ES-I3 (cell line): ENCODE measurements around the gene UTF1.

Experiments used
- H3K36me3 ChIP-seq: 2 replicates; pipeline ENCODE4 v1.6.1; 2013; ENCODE audit warnings: mild to moderate bottlenecking, low read length, control low read depth, moderate library complexity; ENCODE audit not compliant: insufficient read depth
- H3K4me1 ChIP-seq: 2 replicates; pipeline ENCODE4 v1.6.1; 2013; ENCODE audit warnings: mild to moderate bottlenecking, control low read depth, low read length; ENCODE audit not compliant: insufficient read depth
- H3K9ac ChIP-seq: 2 replicates; pipeline ENCODE4 v1.6.1; 2013; ENCODE audit warnings: low read depth, mild to moderate bottlenecking, low read length, moderate library complexity
- H3K9me3 ChIP-seq: 2 replicates; pipeline ENCODE4 v1.6.1; 2013; ENCODE audit warnings: mild to moderate bottlenecking, low read length, moderate library complexity; ENCODE audit not compliant: control insufficient read depth, insufficient read depth

UTF1 gene

GRCh38 chr10:133189726-133190125, 40.3 kb upstream of the UTF1 start:
- no peaks in the 10 kb centered on the region; the same call in none of the 2 replicates for H3K36me3 ChIP-seq
- no peak overlapping the region for H3K9ac ChIP-seq
- no peaks in the 10 kb centered on the region for H3K4me1 ChIP-seq
- peaks cover 4% of the 10 kb centered on the region; the same call in 1 of the 2 replicates for H3K9me3 ChIP-seq

GRCh38 chr10:133190225-133190624, 39.8 kb upstream of the UTF1 start:
- peaks cover 4% of the 10 kb centered on the region; the same call in 1 of the 2 replicates for H3K9me3 ChIP-seq
- H3K4me1 ChIP-seq: no peaks in the 10 kb centered on the region
- H3K36me3 ChIP-seq: no peaks in the 10 kb centered on the region; the same call in none of the 2 replicates
- no peak overlapping the region for H3K9ac ChIP-seq

- Histone ChIP-seq H3K4me1 (no peaks in the 10 kb centered on the region), H3K36me3 (no peaks in the 10 kb centered on the region; the same call in 1 of the 2 replicates), H3K9me3 (peaks cover 4% of the 10 kb centered on the region; the same call in 1 of the 2 replicates), H3K9ac (no peak overlapping the region)
These were observed 38.4 kb upstream of the UTF1 start for GRCh38 chr10:133191651-133192050.

- no peak overlapping the region for H3K9ac ChIP-seq
- no peaks in the 10 kb centered on the region; the same call in 1 of the 2 replicates for H3K36me3 ChIP-seq
- H3K9me3 ChIP-seq: peaks cover 4% of the 10 kb centered on the region; the same call in 1 of the 2 replicates
- H3K4me1 ChIP-seq: no peaks in the 10 kb centered on the region
These were observed 35.9 kb upstream of the UTF1 start for GRCh38 chr10:133194151-133194550.

GRCh38 chr10:133195096-133195495, 34.9 kb upstream of the UTF1 start:
- Histone ChIP-seq H3K36me3 (no peaks in the 10 kb centered on the region; the same call in 1 of the 2 replicates), H3K9me3 (peaks cover 4% of the 10 kb centered on the region; the same call in 1 of the 2 replicates), H3K9ac (no peak overlapping the region), H3K4me1 (no peaks in the 10 kb centered on the region)

- Histone ChIP-seq H3K9me3 (peaks cover 4% of the 10 kb centered on the region; the same call in 1 of the 2 replicates), H3K9ac (no peak overlapping the region), H3K36me3 (no peaks in the 10 kb centered on the region; the same call in 1 of the 2 replicates), H3K4me1 (no peaks in the 10 kb centered on the region)
These were observed 34.4 kb upstream of the UTF1 start for GRCh38 chr10:133195611-133196010.

GRCh38 chr10:133196221-133196915, 33.6 kb upstream of the UTF1 start:
- no peaks in the 10 kb centered on the region for H3K4me1 ChIP-seq
- peaks cover 4% of the 10 kb centered on the region; the same call in 1 of the 2 replicates for H3K9me3 ChIP-seq
- no peak overlapping the region for H3K9ac ChIP-seq
- no peaks in the 10 kb centered on the region; the same call in 1 of the 2 replicates for H3K36me3 ChIP-seq

GRCh38 chr10:133196936-133197758, 32.9 kb upstream of the UTF1 start:
- Histone ChIP-seq H3K36me3 (no peaks in the 10 kb centered on the region; the same call in 1 of the 2 replicates), H3K9ac (no peak overlapping the region), H3K4me1 (no peaks in the 10 kb centered on the region), H3K9me3 (peaks cover 2% of the 10 kb centered on the region; the same call in 1 of the 2 replicates)

- Histone ChIP-seq H3K9ac (no peak overlapping the region), H3K4me1 (no peaks in the 10 kb centered on the region), H3K36me3 (no peaks in the 10 kb centered on the region), H3K9me3 (no peaks in the 10 kb centered on the region; the same call in 1 of the 2 replicates)
These were observed 32.2 kb upstream of the UTF1 start for GRCh38 chr10:133197786-133198185.

- Histone ChIP-seq H3K36me3 (no peaks in the 10 kb centered on the region), H3K9ac (no peak overlapping the region), H3K4me1 (no peaks in the 10 kb centered on the region), H3K9me3 (no peaks in the 10 kb centered on the region; the same call in 1 of the 2 replicates)
These were observed 31.8 kb upstream of the UTF1 start for GRCh38 chr10:133198206-133198605.

- Histone ChIP-seq H3K9me3 (no peaks in the 10 kb centered on the region; the same call in 1 of the 2 replicates), H3K4me1 (no peaks in the 10 kb centered on the region), H3K36me3 (no peaks in the 10 kb centered on the region), H3K9ac (no peak overlapping the region)
These were observed 31.2 kb upstream of the UTF1 start for GRCh38 chr10:133198621-133199487.

- no peaks in the 10 kb centered on the region for H3K9me3 ChIP-seq
- H3K36me3 ChIP-seq: no peaks in the 10 kb centered on the region
- H3K4me1 ChIP-seq: no peaks in the 10 kb centered on the region
- H3K9ac ChIP-seq: no peak overlapping the region
These were observed 30.5 kb upstream of the UTF1 start for GRCh38 chr10:133199488-133199885.

- Histone ChIP-seq H3K4me1 (no peaks in the 10 kb centered on the region), H3K9ac (no peak overlapping the region), H3K9me3 (no peaks in the 10 kb centered on the region), H3K36me3 (no peaks in the 10 kb centered on the region)
These were observed 29.9 kb upstream of the UTF1 start for GRCh38 chr10:133199992-133200611.
